Pancreas (tissue), 10 donors: ENCODE measurements around the gene SKIDA1. TPM values are rescaled to one million over a fixed set of nuclear protein-coding genes. Genes with fewer than 3 reads are reported as not detected.

Source experiments
- ATAC-seq, 4 donors: fragments of 200-7000 bp; cut with Tn5 transposase; one replicate each; pipeline versions ENCODE4 v1.8.0 to v1.9.1; 2020; ENCODE audit warnings: mild to moderate bottlenecking in 4 of 4, moderate library complexity in 4 of 4
- DNase-seq, 6 donors: peaks; one replicate each; pipeline ENCODE4 v3.0.0-alpha.2; 2020
- FAIRE-seq: peaks from 2 replicates; lab custom pipeline; 2012; peaks lifted over from hg19 to GRCh38; lab: Jason Lieb, UNC
- H3K27ac ChIP-seq, 4 donors: fragments of 200-600 bp; sonication (generic); 1 replicate in 3 of 4; 2 replicates in 1 of 4; pipeline versions ENCODE4 v1.5.0 to v1.8.0; 2020
- H3K27me3 ChIP-seq, 4 donors: fragments of 200-600 bp; one replicate each; pipeline ENCODE4 v1.8.0; 2021
- H3K36me3 ChIP-seq, 3 donors: fragments of 200-600 bp; sonication (generic) in 1 of 3; one replicate each; pipeline versions ENCODE4 v1.5.0 to v1.8.0; 2020 to 2021
- H3K4me1 ChIP-seq, 3 donors: fragments of 200-600 bp; one replicate each; pipeline ENCODE4 v1.8.0; 2021
- H3K4me3 ChIP-seq, 4 donors: fragments of 200-600 bp; sonication (generic) in 2 of 4; one replicate each; pipeline versions ENCODE4 v1.5.0 to v1.8.0; 2020 to 2021
- H3K9me3 ChIP-seq, 4 donors: fragments of 200-600 bp; one replicate each; pipeline ENCODE4 v1.8.0; 2021
- CTCF ChIP-seq, 4 donors: fragments of 200-600 bp; sonication (generic) in 3 of 4; IDR thresholded peaks; one replicate each; pipeline versions ENCODE4 v1.5.0 to v1.8.0; 2021; ENCODE audit warnings: antibody characterized with exemption in 4 of 4
- WGBS, 2 donors: extraction: QIAGEN DNeasy Blood & Tissue Kit; methylation state at CpG; one replicate each; pipeline ENCODE4 v1.1.7; 2013; 5-methylcytosine and 5-hydroxymethylcytosine counted together
- intact Hi-C, 3 donors: fragments of 100-400 bp; cut with DNase I; formaldehyde crosslinking; loops; one replicate each; pipeline versions ENCODE4 v1.11.1 to v1.14.2; 2022
- polyA plus RNA-seq, 2 donors: library from polyadenylated mRNA; stranded (reverse); fragments of 200-250 nt; gene quantifications; one replicate each; pipeline ENCODE4 v1.2.3, GENCODE V29; 2013
- total RNA-seq, 6 donors: library from RNA; stranded (reverse); fragmentation: NEBNext Ultra II Directional in 4 of 6; extraction: Animal tissue kit (Norgen Biotek cat#: 25700) in 4 of 6; gene quantifications; one replicate each; pipeline versions ENCODE4 v1.2.1 to v1.2.4, GENCODE V29; 2021 to 2023
- donor health status: healthy with polysubstance abuse.
- donor health status: DM: no; HTN: no; CAD: no; lungs with moderate emphysema.
- donor health status: DM: no; HTN: no; CAD: no.
- donor health status: control.
- donor health status: control.
- donor health status: Bipolar disorder and iron deficiency.
- donor health status: DM: yes; HTN: yes; CAD: no.
- donor health status: DM: no; HTN: no; CAD: no.
- donor health status: DM: no; HTN: no; CAD: no.
- donor health status: DM: yes; HTN: yes; CAD: no.

The SKIDA1 gene
- total and polyA plus RNA-seq, 8 donors, result 0.23 to 0.97 (median 0.53) TPM

- 47 to 57% methylated on average over 6 of the region's 6 CpGs for WGBS, 2 donors
- ATAC-seq, result no peak
- Histone ChIP-seq H3K27me3 (peaks cover 0 to 8% (median 0%) of the 10 kb centered on the region in 4 donors), H3K4me3 (no peak overlapping the region), H3K36me3 (no peaks in the 10 kb centered on the region), H3K4me1 (no peaks in the 10 kb centered on the region), H3K27ac (no peak overlapping the region), H3K9me3 (no peaks in the 10 kb centered on the region)
- intact Hi-C loops, result no loop called here
- no peak for TF ChIP-seq CTCF (IDR thresholded peaks at IDR 0.05)
- DNase-seq, result no peak
- FAIRE-seq, result no peak
These were observed 37.1 kb downstream of the SKIDA1 start for GRCh38 chr10:21488246-21488956.

GRCh38 chr10:21487416-21488180, 37.9 kb downstream of the SKIDA1 start:
- ATAC-seq (no peak), FAIRE-seq (no peak), DNase-seq (no peak)
- no peak for TF ChIP-seq CTCF (IDR thresholded peaks at IDR 0.05)
- Histone ChIP-seq H3K36me3 (no peaks in the 10 kb centered on the region), H3K27me3 (peaks cover 0 to 8% (median 0%) of the 10 kb centered on the region in 4 donors), H3K4me3 (no peak overlapping the region), H3K9me3 (no peaks in the 10 kb centered on the region), H3K27ac (no peak overlapping the region), H3K4me1 (no peaks in the 10 kb centered on the region)
- 94 to 95% methylated on average over 10 of the region's 10 CpGs for WGBS, 2 donors
- intact Hi-C loops, result no loop called here

- Histone ChIP-seq H3K4me3 (no peak overlapping the region), H3K27ac (no peak overlapping the region), H3K27me3 (no peaks in the 10 kb centered on the region), H3K9me3 (no peaks in the 10 kb centered on the region), H3K4me1 (no peaks in the 10 kb centered on the region), H3K36me3 (no peaks in the 10 kb centered on the region)
- intact Hi-C loops, result no loop called here
- WGBS, 2 donors, result 90 to 93% methylated on average over 3 of the region's 3 CpGs
- ATAC-seq, result no peak
- no peak for FAIRE-seq
- TF ChIP-seq CTCF (IDR thresholded peaks at IDR 0.05), result no peak
- no peak for DNase-seq
These were observed 42.7 kb downstream of the SKIDA1 start for GRCh38 chr10:21482821-21483220.

- intact Hi-C loops, result no loop called here
- H3K4me3 ChIP-seq, result no peak overlapping the region
- no peaks in the 10 kb centered on the region for H3K4me1 ChIP-seq
- no peak for TF ChIP-seq CTCF (IDR thresholded peaks at IDR 0.05)
- no peak for FAIRE-seq
- no peak for ATAC-seq
- no peaks in the 10 kb centered on the region for H3K9me3 ChIP-seq
- no peak overlapping the region for H3K27ac ChIP-seq
- DNase-seq, result no peak
- WGBS, 2 donors, result 53 to 62% methylated on average over 2 of the region's 2 CpGs
- H3K36me3 ChIP-seq, result no peaks in the 10 kb centered on the region
- no peaks in the 10 kb centered on the region for H3K27me3 ChIP-seq
These were observed 44.1 kb downstream of the SKIDA1 start for GRCh38 chr10:21481407-21481806.
